HG03280 (cell line): Measurements from ENCODE around the gene FBXW12.
"Not testable (repeated sequence)": the region's sequence is repeated elsewhere in the genome, so short reads cannot be mapped to it uniquely, and the experiment has no call there.

ENCODE experiments used
- ATAC-seq: cut with Tn5 transposase; IDR thresholded peaks from one replicate; pipeline ENCODE4 v1.9.1; 2021; ENCODE audit warnings: mild to moderate bottlenecking, moderate library complexity; ENCODE audit not compliant: unreplicated experiment

Gene FBXW12, protein sequence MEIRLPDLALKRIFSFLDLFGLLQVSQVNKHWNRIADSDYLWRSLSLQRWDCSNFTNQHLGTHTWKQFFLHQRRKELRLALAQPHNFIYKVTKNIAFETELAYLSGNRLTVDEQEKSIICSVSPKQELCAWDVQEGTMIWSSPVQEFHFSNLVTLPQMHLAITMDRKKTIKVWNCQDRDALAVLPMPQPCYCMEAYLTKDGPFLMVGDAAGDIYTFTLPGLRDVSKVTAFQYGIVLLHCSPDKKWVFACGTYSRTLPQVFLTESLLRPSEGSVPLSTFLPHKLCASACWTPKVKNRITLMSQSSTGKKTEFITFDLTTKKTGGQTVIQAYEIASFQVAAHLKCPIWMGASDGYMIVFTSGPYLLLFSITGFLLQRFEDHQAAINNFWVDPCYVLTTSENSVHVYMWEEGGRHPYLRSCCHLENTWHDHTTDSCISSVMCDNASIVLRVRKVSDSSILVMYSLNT

DNA sequence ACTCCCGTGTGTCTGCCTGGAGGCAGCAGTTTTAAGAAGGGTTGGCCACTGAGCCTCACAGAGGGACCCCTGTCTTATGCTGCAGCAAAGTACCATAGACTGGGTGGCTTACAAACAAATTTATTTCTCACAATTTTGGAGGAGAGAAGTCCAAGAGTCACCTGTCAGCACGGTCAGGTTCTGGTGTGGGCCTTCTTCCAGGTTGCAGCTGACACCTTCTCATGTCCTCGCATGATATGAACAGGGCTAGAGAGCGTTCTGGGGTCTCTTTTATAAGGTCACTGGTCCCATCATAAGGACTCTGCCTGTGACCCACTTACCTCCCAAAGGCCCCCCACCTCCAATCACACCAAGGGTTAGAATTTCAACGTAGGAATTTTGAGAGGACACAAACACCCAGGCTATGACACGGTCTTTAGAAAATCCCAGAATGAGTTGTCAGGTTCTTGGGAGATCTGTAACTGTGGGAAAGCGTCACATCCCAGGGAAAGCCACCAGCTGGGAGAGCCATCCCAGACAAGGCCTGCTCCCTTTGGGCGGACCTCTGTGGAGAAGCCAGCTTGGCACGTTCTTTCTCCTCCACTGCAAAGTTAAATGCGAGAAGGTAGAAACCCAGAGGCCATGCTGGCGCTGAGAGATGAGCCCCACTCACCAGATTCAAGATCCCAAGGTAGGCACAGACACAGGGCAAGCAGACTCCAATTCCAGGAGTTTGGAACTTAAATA is at the start of gene FBXW12:
Gene FBXW12, plus strand, starts transcription at position 569 of the 726 bp plus-strand sequence. CDS start 549 bp downstream, outside the sequence.
- no peak for ATAC-seq

DNA sequence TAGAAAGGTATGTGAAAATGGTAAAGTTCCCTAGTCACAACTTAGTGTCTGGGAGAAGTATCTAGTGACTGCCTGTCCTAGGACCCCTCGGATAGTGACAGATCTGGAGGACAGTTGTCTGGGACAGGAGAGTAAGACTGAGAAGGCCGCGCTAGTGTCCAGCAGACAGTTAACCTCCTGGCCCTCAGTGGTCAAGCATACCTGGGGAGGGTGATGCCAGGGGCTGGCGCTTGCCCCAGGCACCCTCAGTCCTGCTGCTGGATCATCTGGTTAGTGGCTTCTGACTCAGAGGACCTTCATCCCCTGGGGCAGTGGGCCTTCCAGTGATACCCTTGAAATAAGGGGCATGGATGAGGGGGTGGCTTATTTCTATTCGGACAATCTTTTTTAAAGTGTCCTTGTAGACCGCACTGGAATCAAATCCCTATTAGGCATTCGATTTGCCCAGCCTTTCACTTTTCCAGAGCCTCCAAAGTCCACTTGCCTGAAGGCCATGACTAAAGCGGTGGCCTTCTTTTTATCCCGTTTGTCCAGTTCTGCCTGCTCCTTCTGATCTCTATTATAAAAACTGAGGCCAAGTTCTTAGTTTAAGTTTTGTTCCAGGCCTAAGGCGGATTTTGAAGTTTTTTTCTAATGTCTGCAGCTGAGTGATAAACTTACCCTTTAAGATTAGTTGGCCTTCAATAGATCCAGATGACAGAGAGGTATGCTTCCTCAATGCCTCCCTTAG is 40.1 kb upstream of the FBXW12 start:
- ATAC-seq, result not testable (repeated sequence)

DNA sequence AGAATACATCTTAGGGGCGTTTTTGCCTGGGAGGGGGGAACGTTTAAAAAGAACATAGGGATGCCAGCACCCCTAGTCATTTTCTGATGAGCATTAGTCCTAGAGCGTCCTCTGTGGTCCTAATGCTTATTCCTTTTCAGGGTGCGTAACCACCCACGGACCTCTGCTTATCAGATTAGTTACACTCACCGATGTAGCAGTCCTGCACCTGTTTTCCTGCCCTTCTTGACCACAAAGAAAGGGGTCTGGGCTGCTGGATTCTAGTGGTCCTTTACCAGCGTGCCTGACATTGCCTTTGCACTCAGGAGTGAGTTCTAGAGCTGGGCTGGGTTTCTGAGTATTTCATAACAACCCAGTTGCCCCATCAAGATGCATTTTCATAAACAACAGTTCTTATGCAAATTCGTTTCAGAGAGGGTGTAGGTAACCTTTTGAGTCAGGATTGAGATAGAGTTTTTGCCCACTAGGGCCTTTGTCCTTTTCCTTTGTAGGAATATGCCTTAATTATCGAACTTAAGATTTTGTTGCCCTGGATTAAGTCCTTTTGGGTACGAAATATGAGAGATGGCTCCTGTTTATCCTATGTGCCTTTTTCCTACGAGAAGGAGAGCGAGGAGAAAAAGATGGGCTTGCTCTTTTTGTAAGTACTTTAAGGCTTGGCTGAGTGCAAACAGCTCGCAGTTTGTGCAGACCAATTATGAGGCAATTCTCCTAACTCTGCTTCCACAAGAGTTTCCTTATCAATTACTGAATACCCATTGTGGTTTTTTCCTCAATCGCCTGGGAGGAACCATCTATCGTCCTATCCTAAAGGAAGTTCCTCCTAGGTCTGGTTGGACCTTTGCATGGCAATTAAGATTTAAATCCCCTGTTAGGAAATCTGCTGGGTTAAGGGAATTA is 38.4 kb upstream of the FBXW12 start, which contains the start of gene SPINK8:
Gene SPINK8, minus strand, starts transcription at position 316 of the 900 bp plus-strand sequence. CDS start 5,320 bp downstream, outside the sequence.
- not testable (repeated sequence) for ATAC-seq

DNA sequence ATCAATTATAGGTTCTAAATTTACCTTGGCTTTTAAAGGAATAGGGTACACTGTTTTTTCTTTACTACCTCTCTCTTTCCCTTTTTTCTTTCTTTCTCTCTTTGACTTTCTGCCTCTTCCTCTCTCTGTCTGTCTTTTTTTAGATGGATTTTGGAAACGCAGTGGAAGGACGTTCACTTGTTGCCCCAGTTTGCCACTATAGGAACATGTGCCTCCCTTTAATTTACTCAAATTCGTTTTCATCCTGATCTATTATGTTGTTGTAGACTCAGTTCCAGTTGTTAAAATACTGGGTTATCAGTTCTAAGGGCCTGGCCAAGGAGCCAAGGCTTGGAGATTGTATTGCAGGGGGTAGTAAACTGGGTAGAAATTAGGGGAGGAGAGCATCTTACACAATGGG is 37.4 kb upstream of the FBXW12 start:
- ATAC-seq, result no peak

DNA sequence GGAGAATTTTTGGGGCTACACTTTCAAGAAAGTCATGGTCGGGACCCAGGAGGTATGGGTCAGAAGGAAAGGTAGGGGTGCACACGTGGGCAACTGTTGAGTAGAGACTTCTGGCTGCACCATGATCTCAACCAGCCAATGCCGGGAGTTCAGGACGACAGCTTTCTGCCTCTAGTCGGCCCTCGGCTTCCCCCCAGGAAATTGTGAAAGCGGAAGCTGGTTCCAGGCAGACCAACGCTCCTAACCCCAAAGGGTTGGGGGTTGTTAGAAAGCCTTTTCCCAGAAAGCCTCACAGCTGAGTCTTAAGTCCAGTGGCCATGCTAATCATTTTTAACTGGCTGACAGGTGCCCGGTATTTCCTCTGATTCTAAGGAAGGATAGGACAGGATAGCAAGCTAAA is 36.7 kb upstream of the FBXW12 start:
- ATAC-seq, result not testable (repeated sequence)

DNA sequence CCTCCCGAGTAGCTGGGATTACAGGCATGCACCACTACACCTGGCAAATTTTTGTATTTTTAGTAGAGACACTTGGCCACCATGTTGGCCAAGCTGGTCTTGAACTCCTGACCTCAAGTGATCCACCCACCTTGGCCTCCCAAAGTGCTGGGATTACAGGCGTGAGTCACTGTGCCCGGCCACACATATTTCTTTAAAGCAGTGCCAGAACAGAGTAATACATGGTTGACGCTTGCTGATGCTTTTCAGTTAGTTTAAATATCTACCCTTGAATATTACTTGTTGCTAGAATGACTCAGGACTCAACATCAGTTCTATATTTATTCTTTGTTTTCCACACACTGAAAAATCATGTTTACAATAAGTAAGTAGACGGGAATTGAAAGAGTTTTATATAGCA is 34.5 kb upstream of the FBXW12 start:
- not testable (repeated sequence) for ATAC-seq

DNA sequence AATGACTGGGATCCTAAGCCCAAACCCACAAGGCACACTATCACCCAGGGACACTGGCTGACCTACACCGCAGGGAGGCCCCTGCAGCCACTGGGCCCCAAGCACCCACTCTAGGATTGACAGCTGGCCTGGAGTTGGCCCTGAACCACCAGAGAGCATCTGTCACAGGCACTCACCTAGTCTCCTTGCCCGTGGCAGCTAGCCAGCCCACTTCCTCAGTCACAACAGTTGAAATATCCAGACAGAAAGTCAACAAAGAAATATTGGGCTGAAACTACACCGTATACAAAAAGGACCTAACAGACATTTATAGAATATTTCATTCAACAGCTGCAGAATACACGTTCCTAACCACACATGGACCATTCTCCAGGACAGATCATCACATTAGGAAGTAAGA is 33.4 kb upstream of the FBXW12 start:
- ATAC-seq, result no peak

DNA sequence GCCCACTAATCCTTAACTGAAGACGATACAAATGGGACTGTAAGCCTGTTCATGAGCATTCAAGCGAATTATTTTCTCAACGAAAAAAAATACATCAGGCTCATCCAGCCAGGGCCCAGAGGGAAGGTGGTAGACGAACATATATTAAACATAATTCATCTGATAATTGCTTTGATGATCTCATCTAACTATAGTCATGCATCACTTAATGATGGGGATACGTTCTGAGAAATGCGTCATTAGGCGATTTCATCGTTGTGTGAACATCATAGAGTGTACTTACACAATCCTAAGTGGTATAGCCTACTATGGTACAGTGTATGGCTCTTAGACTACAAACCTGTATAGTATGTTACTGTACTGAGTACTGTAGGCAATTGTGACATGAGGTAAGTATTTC is 28.6 kb upstream of the FBXW12 start:
- ATAC-seq, result no peak

DNA sequence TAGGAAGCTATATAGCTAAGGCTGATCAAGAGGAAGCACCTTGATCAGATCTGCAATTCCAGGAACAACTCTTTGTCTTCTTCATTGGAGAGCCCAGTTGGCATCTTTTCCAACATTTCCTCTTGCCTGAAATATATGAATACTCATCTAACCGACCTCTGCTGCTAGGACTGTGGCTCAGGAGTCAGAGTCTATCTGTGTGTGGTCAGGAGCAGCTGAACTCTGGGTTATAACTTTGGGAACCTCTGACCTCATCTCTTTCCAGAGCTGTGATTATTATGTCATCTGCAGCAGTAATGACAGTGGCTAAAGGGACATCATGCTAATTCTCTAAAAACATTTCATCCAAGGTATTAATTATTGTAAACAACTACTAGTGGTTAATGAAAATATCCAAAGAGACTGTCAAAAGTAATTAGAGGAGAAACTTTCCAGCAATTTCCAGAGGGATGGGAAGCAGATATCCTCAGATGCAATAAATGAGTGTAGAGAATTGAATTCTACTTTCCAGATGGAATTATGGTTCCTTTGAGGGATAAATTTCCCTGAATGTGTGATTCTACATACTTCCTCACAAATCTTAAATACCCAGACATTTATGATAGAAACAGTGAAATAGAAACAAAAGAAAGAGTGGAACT is 27.0 kb upstream of the FBXW12 start:
- ATAC-seq, result no peak

DNA sequence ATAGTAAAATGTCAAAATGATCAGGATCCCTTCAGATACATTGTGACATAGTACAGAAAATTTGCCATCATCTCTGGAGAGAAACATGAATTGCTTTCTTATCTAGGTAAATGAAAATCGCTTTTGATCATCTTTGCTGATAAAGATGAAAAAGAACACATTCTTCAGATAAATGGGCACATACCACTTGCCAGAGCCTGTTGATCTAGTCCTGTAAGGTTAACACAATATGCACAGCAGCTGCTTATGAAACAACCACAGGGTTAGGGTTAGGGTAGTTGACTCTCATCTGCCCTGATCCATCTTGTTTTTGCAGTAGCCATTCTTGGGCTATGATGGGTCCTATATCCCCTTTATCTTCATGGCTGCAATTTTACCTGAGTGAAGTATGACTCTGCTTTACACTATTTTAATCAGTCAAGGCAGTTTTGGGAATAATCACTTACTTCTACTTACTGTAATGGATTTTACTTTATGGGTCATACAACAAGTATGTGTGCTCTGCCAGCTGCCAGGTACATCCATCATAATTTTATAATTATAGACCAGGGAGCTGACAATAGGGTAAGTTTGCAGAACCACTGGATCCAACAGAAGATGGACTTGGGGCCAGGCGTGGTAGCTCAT is 26.0 kb upstream of the FBXW12 start:
- no peak for ATAC-seq

DNA sequence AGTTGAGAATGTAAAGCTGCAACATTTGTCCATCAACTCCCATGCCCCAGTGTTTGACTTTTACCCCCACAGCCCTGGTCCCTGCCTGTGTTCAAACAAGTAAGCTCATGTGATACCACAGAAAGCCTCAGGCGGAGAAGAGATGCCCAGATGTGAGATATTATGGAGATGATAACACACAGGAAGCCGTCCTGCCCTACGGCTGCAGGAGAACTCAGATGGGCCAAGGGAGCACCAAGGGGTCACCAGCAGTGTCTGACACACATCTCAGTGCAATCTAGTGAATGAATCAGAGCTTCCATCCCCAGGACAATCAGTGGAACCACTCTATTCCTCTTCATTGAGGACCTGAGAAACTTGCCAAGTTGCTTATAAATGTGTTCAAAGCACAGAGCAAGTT is 24.5 kb upstream of the FBXW12 start:
- ATAC-seq, result no peak

DNA sequence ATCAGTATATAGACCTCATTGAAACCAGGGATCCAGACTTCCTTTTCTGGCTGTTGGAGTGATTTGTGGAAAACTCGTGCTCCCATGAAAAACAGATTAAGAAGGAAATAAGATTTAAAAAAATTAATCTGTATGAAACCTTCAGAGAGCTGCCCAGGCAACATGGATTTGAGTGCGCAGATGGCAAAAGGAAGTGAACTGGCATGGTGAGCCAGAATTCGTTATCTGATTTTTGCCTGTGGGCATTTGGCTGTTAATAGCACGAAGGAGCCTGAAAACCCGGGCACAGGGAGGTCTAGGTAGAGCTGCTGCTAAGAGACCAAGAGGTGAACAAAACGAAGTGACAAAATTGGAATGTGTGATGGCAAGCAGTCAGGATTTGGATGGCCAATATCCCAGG is 19.5 kb upstream of the FBXW12 start:
- ATAC-seq, result no peak

DNA sequence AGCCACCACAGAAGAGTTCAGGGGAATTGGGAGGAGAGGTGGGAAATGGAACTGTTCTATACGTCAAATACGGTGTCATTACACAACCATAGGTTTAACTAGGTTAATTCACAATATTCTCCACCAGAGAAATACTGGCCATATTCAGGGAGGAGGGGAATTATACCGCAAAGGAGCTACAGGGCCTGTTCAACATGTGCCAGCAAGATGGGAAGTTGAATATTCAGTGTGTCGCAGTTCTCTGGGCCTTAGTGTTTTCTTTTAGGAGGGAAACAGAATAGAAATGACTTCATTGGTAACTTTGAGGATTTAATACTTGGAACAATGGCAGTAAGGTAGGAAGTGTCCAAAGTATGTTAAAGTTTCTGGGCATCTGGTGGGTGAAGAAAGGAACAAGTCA is 18.0 kb upstream of the FBXW12 start:
- ATAC-seq, result no peak

DNA sequence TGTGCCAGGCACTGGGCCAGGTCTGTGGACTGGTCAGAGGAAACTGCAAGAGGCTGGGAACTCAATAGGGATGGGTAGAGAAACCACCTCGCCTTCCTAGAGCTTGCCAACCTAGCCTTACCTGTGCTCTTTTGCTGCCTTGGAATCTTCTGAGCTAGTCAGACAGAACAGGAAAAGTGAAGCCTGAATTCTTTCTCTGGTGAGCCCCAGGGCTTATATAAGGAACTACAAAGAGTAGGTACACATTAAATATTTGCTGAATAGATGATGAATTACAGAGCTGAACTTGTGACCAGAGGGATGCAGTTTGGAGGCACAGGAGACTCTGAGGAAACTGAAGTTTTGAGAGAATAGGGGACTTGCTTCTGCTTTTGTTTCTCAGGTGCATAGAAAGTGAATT is 15.6 kb upstream of the FBXW12 start:
- ATAC-seq, result no peak

DNA sequence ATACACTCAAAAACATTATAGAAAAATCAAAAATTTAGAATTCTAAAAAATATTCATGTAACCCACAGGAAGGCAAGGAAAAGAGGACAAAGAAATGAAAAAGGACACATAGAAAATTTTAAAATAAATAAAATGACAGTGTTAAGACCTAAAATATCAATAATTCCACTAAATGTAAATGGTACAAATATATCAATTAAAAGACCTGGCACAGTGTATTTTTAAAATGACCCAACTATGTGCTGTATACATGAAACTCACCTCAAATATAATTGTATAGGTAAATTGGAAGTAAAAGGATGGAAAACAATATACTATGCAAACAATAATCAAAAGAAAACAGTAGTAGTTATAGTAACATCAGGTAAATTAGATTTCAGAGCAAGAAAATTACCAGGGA is 10.1 kb upstream of the FBXW12 start:
- ATAC-seq, result no peak

DNA sequence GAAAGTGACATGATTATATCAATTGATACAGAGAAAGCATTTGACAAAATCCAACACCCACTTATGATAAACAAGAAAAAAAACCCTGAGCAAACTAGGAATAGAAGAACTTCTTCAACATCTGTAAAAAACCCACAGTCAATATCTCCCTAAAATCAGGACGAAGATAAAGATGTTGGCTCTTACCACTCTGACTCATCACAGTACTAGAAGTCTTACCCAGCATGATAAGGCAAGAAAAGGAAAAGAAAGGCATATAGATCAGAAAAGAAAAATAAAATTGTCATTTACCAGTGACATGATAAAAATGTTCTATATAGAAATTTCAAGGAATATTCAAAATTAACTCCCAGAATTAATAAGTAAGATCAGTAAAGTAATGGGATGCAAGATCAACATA is 7.2 kb upstream of the FBXW12 start:
- no peak for ATAC-seq

DNA sequence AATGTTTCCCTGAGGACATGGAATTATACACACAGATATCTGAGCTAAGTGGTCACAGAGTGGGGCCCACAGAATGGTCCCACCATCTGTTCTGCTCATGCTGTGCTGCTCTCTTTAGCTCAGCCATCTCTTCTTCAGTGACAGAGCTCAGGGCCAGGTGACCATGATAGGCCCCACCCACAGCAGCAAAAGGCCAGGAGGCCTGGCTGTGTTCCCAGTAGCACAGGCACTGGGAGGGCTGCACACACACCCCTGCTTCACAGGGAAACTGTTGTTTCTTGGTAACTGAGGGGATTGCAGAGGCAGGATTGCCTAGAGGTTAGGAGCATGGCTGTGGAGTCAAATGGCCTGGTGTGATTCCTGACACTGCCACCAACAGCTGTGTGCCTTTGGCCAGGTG is 4.8 kb upstream of the FBXW12 start:
- ATAC-seq, result no peak

DNA sequence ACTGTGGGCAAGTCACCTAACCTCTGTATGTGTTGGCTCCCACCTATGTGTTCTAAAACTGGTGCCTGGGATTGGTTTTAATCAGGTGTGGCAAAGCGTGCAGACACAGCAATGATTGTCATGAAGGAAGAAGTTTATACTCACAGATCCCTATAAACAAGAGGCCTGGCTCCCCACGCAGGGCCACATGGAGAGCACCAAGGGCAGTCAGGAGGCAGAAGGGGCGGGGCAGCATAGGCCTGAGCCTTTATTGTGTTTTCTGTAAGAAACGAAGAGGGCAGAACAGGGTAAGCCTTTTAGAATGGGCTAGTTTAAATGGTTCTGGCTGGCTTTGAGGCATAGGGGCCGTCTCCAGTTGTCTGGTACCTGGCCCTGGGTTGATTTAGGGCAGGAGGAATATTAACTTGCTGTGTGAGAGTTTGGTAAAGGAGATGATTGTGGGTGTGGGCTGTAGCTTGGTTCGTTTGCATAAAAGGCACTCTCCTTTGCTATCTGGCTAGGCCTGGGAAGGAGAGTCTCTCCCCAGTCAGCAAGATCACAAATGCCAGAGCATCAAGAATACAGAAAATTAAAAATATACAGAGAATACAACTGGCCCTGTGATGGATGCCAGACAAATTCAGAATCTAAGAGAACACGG is 2.2 kb upstream of the FBXW12 start:
- no peak for ATAC-seq

DNA sequence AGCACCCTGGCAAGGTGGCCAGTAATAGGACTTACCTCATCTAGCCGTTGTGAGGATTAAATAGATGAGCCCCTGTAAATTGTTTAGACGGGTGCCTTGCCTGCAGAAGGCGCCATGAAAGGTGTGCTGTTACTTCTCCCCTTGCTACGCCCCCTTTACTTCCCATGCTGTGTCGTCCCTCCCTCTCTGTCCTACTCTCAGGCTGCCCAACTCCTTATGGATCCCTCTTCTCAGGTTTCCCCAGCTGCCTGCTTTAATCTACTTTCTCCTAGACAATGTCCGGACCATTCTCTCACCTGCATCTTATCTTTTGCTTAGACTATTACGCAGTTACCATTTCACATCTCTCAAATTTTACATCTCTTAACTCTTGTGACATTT is 1.7 kb upstream of the FBXW12 start:
- ATAC-seq, result no peak
